ENCODE results near the gene KRT14. TPM values are rescaled to one million over a fixed set of nuclear protein-coding genes. Genes with fewer than 3 reads are reported as not detected.
"Not testable (repeated sequence)": the region's sequence is repeated elsewhere in the genome, so short reads cannot be mapped to it uniquely, and the experiment has no call there.

The KRT14 gene
- total RNA-seq, 2 donors from 2014 or later, result not detected

DNA sequence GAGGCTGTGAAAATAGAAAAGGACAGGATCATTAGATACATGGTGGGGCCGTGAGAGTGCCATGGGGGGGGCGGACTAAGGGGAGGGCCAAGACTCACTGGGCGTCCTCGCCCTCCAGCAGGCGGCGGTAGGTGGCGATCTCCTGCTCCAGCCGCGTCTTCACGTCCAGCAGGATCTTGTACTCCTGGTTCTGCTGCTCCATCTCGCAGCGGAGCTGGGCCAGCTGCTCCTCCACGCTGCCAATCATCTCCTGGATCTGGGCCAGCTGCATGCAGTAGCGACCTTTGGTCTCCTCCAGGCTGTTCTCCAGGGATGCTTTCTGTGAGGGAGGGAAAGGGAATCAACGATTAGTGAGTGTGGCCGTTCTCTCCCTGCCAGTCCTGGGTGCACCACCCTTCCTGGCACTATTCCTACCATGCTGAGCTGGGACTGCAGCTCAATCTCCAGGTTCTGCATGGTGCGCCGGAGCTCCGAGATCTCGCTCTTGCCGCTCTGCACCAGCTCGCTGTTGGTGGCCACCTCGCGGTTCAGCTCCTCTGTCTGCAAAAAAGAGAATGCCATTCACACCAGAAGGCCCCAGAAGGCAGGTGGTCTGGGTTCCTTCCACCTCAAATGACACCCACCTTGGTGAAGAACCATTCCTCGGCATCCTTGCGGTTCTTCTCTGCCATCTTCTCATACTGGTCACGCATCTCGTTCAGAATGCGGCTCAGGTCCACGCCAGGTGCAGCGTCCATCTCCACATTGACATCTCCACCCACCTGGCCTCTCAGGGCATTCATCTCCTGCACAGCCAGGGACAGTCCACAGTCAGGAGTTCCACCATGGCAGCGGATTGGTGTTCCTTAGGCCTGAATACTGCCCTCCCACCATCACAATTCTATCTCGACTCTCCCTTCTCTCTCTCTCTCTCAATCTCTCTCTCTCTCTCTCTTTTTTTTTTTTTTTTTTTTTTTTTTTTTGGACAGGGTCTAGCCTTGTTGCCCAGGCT lies 3.3 kb downstream of the KRT14 start:
- H3K27me3 Mint-ChIP-seq, result peaks cover 14 to 27% of the 10 kb centered on the region in 2 donors
- DNase-seq (ENCODE audit: low spot score), result no peak

DNA sequence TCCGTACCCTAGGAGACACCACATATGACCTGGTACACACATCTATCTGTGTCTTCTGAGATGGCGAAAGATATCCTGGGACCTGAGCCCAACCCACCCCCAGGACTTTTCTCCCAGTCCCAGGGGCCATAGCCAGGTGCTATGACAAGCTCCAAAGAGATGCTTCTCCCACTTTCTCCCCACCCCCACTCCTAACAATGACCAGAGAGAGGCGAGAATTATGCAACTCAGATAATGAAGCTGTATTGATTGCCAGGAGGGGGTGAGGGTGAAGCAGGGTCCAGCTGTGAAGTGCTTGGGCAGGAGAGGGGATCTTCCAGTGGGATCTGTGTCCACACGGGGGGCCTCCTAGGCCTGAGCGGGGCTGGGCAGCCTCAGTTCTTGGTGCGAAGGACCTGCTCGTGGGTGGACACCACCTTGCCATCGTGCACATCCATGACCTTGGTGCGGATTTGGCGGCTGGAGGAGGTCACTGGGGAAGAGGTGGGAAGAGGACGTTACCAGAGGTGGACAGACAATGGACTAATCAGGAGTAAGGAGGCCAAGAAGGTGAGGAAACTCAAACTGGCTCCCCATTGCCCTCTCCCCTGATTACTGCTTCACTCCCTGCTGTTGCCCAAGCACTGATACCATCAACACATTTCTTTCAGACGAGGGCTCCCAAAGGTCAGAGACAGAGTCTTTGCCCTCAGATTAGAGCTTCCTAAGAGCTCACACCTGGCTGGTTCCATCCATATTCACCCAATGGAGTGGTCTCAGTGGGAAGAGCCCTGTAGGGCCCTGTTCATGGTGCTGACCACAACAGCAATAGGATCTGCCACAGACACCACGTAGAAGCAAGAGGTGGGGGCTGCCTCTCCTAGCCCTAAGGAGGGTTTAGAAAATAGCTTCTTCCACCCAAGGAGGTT lies 4.4 kb downstream of the KRT14 start:
- not testable (repeated sequence) for H3K4me1 Mint-ChIP-seq (ENCODE audit: low read depth in 2 of 2); H3K36me3 Mint-ChIP-seq; DNase-seq (ENCODE audit: low spot score); H3K9me3 Mint-ChIP-seq; ATAC-seq; H3K27ac Mint-ChIP-seq; H3K4me3 Mint-ChIP-seq
- H3K27me3 Mint-ChIP-seq, result peaks cover 20 to 30% of the 10 kb centered on the region in 2 donors

More for the DNA sequence above, 3.3 kb downstream of the KRT14 start:
- no peak overlapping the region for H3K27ac Mint-ChIP-seq
- no peaks in the 10 kb centered on the region for H3K4me1 Mint-ChIP-seq (ENCODE audit: low read depth in 2 of 2)
- no peaks in the 10 kb centered on the region for H3K36me3 Mint-ChIP-seq
- no peak overlapping the region for H3K4me3 Mint-ChIP-seq
- ATAC-seq, result no peak
- no peaks in the 10 kb centered on the region for H3K9me3 Mint-ChIP-seq

DNA sequence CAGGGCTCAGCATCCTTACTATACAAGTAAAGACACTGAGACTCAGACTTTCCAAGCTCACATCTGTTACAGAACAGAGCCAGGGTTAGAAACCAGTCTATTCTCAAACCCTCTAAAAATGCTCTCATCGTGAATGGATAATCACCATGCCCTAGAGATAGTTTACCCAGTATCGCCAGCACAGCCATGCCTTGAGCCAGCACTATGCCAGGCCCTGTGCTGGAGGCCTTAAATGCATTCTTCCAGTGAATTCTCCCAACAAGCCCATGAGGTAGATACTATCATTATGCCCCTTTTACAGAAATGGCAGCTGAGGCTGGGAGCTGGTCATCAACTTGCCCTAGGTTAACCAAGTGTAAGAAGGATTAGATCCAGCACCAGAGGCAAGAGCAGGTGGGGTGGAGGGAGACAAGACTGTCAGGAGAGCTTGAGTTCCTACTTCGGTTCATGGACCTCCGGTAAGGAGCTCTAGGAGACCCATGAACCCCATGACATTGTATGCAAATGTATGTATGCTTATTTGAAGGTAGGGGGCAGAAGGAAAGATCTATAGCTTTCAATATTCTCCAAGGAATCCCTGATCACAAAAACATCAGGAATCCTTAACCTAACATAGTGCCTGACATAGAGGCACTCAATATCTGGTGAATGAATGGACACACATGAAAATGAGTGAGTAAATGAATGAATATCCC lies 5.2 kb downstream of the KRT14 start:
- H3K27me3 Mint-ChIP-seq, result peaks cover 24 to 36% of the 10 kb centered on the region in 2 donors
- no peak for DNase-seq (ENCODE audit: low spot score)
- H3K4me3 Mint-ChIP-seq, result no peak overlapping the region
- no peaks in the 10 kb centered on the region for H3K9me3 Mint-ChIP-seq
- no peaks in the 10 kb centered on the region for H3K4me1 Mint-ChIP-seq (ENCODE audit: low read depth in 2 of 2)
- H3K36me3 Mint-ChIP-seq, result no peaks in the 10 kb centered on the region
- no peak for ATAC-seq
- H3K27ac Mint-ChIP-seq, result peak overlapping the region in 1 of 2 donors; percentile 16

- Mint-ChIP-seq H3K4me1 (ENCODE audit: low read depth in 2 of 2) (no peaks in the 10 kb centered on the region), H3K4me3 (no peak overlapping the region), H3K27ac (peak overlapping the region in 1 of 2 donors; percentile 16), H3K36me3 (no peaks in the 10 kb centered on the region), H3K9me3 (no peaks in the 10 kb centered on the region), H3K27me3 (peaks cover 24 to 38% of the 10 kb centered on the region in 2 donors)
- DNase-seq (ENCODE audit: low spot score) (no peak), ATAC-seq (no peak)
Measured at GRCh38 chr17:41580687-41581365, 5.9 kb downstream of the KRT14 start.

- peaks cover 24 to 38% of the 10 kb centered on the region in 2 donors for H3K27me3 Mint-ChIP-seq
- DNase-seq (ENCODE audit: low spot score), result no peak
Measured at GRCh38 chr17:41580244-41580575, 6.5 kb downstream of the KRT14 start.

DNA sequence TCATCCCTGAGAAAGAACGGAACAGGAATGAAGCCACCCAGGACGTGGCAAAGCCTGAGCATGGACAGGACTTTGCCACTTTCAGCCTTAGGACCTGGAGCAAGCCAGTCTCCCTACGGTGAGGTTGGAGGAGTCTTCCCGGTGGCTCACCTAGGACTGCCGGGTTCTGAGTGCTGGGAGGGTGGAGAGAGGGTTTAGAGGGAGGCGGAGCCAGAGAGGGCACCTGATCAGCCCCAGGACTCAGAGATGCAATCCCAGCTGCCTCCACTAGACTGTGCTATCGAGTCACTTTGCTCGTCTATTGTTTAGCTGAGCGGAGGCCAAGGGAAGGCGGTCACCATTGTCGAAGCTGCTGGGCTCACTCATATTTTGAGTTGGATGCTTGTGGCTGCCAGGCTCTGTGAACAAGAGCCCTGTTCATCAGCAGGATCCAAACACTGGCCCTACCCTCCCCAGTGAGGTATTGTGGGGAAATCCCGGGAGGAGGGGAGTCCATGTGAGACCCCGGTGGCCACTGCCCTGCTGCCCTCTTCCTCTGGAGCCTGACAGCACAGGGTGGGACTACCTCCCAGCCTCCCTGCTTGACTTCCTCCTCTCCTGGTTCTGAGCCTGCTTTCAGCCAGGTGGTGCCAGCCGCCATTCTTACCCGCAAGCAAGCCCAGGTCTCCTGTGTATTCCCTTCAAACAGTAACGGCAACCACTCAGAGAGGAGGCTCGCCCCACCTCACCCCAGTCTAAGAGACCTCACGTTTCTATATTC lies 7.0 kb downstream of the KRT14 start:
- Mint-ChIP-seq H3K9me3 (no peaks in the 10 kb centered on the region), H3K4me1 (ENCODE audit: low read depth in 2 of 2) (no peaks in the 10 kb centered on the region), H3K36me3 (no peaks in the 10 kb centered on the region), H3K4me3 (no peak overlapping the region), H3K27me3 (peaks cover 24 to 38% of the 10 kb centered on the region in 2 donors), H3K27ac (no peak overlapping the region)
- ATAC-seq (peak; percentile 79 to 84), DNase-seq (ENCODE audit: low spot score) (peak; percentile 67)

More at GRCh38 chr17:41580244-41580575, 6.5 kb downstream of the KRT14 start:
- no peak overlapping the region for H3K4me3 Mint-ChIP-seq
- H3K36me3 Mint-ChIP-seq, result no peaks in the 10 kb centered on the region
- no peak overlapping the region for H3K27ac Mint-ChIP-seq
- H3K4me1 Mint-ChIP-seq (ENCODE audit: low read depth in 2 of 2), result no peaks in the 10 kb centered on the region
- H3K9me3 Mint-ChIP-seq, result no peaks in the 10 kb centered on the region
- no peak for ATAC-seq

DNA sequence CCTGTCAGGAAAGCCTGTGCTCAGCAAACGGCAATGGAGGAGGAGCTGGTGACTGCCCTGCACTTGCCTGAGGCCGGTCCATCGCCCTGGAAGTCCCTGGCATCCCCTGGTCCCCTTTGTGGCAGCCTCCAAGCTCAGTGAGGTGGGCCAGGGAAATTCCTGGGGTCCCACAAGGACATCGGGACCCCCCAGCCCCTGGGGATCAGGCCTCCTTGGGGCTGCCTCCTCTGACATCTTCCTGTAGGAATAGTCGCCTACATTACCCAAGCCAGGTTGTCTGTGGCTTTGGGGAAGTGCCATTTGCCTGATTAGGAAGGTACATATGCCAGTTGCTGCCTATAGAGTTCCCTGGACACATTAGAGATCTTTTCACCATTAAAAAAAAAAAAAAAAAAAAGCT lies 7.7 kb downstream of the KRT14 start:
- Mint-ChIP-seq H3K4me3 (no peak overlapping the region), H3K27ac (no peak overlapping the region), H3K36me3 (no peaks in the 10 kb centered on the region), H3K27me3 (peaks cover 24 to 38% of the 10 kb centered on the region in 2 donors), H3K4me1 (ENCODE audit: low read depth in 2 of 2) (no peaks in the 10 kb centered on the region), H3K9me3 (no peaks in the 10 kb centered on the region)
- no peak for ATAC-seq
- DNase-seq (ENCODE audit: low spot score), result no peak

DNA sequence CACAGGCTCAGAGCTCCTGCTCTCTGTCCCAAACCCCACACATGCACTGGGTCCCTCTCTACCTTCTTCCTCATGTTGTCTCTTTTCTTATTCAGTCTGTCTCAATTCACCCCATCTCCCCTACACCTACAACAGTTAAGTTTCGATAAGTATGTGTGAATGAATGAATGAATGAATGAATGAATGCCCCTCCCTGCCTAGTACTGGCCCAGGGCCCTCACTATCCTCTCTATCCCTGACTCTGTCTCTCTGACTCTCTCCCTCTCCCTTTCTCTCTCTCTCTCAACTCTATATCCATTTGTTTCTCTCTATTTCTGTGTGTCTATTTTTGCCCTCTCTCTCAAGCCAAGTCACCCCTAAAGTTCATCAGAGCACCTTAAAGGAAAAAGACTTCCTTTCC lies 8.2 kb downstream of the KRT14 start:
- H3K27me3 Mint-ChIP-seq, result peaks cover 27 to 38% of the 10 kb centered on the region in 2 donors
- H3K4me3 Mint-ChIP-seq, result no peak overlapping the region
- H3K36me3 Mint-ChIP-seq, result no peaks in the 10 kb centered on the region
- ATAC-seq (no peak), DNase-seq (ENCODE audit: low spot score) (no peak)
- H3K27ac Mint-ChIP-seq, result no peak overlapping the region
- no peaks in the 10 kb centered on the region for H3K4me1 Mint-ChIP-seq (ENCODE audit: low read depth in 2 of 2)
- no peaks in the 10 kb centered on the region for H3K9me3 Mint-ChIP-seq

DNA sequence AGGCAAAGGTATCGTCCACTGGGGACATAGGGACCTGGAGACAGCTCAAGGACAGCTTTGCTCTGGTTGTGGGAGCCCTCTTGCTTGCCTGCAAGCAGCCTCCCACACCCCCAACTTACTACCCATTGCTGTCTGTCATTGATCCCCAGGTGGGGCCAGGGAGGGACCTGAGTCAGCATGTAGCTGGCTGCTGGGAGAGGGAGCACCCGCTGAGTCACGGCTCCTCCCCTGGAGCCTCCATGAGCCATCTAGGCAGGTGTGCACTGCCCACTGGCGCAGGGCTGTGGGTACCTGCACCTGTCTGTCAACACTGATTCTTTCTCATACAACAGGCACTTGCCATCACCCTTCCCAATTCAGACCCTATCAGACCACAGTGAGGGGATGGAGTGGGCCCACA lies 10.0 kb downstream of the KRT14 start:
- H3K27me3 Mint-ChIP-seq, result peaks cover 29 to 40% of the 10 kb centered on the region in 2 donors

GRCh38 chr17:41575336-41575735 lies 11.4 kb downstream of the KRT14 start:
- ATAC-seq (no peak), DNase-seq (ENCODE audit: low spot score) (no peak)
- Mint-ChIP-seq H3K4me1 (ENCODE audit: low read depth in 2 of 2) (no peaks in the 10 kb centered on the region), H3K36me3 (no peaks in the 10 kb centered on the region), H3K9me3 (no peaks in the 10 kb centered on the region), H3K4me3 (no peak overlapping the region), H3K27me3 (peaks cover 33 to 37% of the 10 kb centered on the region in 2 donors), H3K27ac (no peak overlapping the region)

More for the DNA sequence above, 10.0 kb downstream of the KRT14 start:
- H3K9me3 Mint-ChIP-seq; H3K27ac Mint-ChIP-seq; H3K36me3 Mint-ChIP-seq; H3K4me1 Mint-ChIP-seq (ENCODE audit: low read depth in 2 of 2); ATAC-seq; DNase-seq (ENCODE audit: low spot score); H3K4me3 Mint-ChIP-seq: not testable (repeated sequence)

DNA sequence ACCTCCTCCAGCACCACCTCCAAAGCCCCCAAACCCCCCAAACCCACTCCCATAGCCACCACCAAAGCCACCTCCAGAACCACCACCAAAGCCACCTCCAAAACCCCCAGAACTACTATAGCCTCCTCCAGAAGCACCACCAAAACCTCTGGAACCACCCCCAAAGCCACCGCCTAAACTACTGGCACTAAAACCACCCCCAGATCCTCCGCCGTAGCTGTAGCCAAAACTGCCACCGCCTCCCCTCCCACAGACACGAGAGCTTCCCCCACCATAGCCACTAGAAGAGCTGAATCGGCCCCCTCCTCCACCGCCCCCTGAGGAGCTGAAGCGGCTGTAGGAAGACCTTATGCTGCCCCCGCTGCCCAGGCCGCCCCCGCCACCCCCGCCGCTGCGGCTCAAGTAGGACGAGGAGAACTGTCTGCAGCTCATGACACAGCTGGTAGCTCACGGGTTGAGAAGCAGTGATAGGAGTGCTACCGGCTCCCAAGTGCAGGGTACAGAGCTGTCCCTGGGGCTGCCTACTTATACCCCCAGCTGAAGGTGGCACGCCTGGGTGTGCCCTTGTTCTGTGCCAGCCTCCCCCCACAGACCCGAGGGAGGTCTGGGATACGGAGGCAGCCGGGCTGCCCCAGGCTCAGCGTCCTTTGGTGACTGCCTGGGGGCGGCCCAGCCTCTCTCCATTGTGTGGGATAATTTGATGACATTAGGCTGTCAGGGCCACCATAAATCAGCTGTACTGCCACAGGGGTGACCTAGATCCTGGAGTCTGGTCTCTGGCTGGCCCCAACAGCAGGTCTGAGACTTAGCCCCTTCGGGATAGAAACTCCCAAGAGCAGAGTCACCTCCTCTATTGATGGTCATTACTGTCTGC lies 14.9 kb downstream of the KRT14 start, which contains the start of gene KRT9:
Gene KRT9 (minus strand): TSS at position 499 of the 874 bp plus-strand sequence. CDS start 67 bp downstream, at position 432.
- Mint-ChIP-seq H3K36me3 (no peaks in the 10 kb centered on the region), H3K27ac (no peak within 1 kb of the TSS), H3K4me3 (no peak within 1 kb of the TSS), H3K9me3 (peaks cover 6% of the 10 kb centered on the region), H3K4me1 (ENCODE audit: low read depth in 2 of 2) (peaks cover 0 to 10% of the 10 kb centered on the region in 2 donors), H3K27me3 (peaks cover 18 to 24% of the 10 kb centered on the region in 2 donors)
- no peak for ATAC-seq
- no peak for DNase-seq (ENCODE audit: low spot score)
